ENCODE data around the gene GPR65.

Gene GPR65, protein sequence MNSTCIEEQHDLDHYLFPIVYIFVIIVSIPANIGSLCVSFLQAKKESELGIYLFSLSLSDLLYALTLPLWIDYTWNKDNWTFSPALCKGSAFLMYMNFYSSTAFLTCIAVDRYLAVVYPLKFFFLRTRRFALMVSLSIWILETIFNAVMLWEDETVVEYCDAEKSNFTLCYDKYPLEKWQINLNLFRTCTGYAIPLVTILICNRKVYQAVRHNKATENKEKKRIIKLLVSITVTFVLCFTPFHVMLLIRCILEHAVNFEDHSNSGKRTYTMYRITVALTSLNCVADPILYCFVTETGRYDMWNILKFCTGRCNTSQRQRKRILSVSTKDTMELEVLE

DNA sequence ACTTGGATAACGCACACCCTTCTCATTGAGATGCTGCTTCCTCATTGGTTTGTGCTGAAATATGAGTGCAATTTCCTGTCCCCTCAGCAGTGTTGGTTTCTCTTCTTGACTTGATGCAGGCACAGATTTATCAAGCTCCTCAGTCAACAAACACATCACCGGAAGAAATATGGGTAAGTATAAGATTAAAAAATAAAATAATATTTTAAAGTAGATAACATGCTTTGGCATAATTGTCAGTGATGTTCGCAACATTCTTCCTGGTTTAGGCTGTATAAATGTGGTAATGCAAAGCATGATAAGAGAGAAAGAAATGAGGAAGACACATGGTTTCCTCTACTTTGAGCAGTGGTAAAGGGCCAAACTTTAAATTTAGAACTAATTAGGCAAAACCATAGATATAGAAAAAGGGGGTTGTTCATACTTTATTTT, at the start of gene GPR65:
Gene GPR65, plus strand, starts transcription at position 86 of the 432 bp plus-strand sequence. CDS start 5,713 bp downstream, outside the sequence.
- Histone ChIP-seq H3K27ac (peak within 1 kb of the TSS; percentile 64), H3K9me3 (no peaks in the 10 kb centered on the region), H3K9ac (peak within 1 kb of the TSS; percentile 47; the same call in 1 of the 2 replicates), H4K20me1 (no peaks in the 10 kb centered on the region), H3K36me3 (no peaks in the 10 kb centered on the region), H3K4me2 (peak within 1 kb of the TSS; percentile 81), H3K4me3 (peak within 1 kb of the TSS; percentile 63), H3K4me1 (peaks cover 68% of the 10 kb centered on the region), H3K27me3 (no peaks in the 10 kb centered on the region)
- no peak for TF ChIP-seq Cebpa-rat (IDR thresholded peaks at IDR 0.05)

DNA sequence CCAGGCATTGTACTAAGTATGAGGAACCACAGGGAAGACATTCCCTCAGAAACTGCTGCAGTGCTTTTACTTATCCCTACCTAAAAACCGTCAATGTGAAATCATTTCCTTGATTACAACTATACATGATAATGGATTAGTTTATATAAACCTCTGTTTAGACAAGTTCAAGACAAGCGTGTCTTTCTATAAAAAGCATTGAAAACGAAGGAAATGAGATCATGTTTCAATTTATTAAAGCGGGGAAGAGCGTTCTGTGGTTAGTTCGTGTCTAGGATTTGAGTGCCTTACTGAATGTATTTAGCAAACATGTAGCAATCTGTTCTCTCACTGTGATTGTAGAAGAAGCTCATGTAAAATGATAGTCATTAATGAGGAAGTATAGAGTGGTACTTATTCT, 49.4 kb upstream of the GPR65 start:
- Histone ChIP-seq H3K27ac (peak overlapping the region; percentile 93), H3K27me3 (no peaks in the 10 kb centered on the region), H3K4me1 (peaks cover 64% of the 10 kb centered on the region), H3K9me3 (peaks cover 28% of the 10 kb centered on the region), H3K4me2 (peak overlapping the region; percentile 86), H3K9ac (peak overlapping the region; percentile 47; the same call in 1 of the 2 replicates), H3K4me3 (no peak overlapping the region; the same call in 1 of the 2 replicates), H4K20me1 (no peaks in the 10 kb centered on the region), H3K36me3 (peaks cover 14% of the 10 kb centered on the region)
- TF ChIP-seq Cebpa-rat (IDR thresholded peaks at IDR 0.05): no peak

DNA sequence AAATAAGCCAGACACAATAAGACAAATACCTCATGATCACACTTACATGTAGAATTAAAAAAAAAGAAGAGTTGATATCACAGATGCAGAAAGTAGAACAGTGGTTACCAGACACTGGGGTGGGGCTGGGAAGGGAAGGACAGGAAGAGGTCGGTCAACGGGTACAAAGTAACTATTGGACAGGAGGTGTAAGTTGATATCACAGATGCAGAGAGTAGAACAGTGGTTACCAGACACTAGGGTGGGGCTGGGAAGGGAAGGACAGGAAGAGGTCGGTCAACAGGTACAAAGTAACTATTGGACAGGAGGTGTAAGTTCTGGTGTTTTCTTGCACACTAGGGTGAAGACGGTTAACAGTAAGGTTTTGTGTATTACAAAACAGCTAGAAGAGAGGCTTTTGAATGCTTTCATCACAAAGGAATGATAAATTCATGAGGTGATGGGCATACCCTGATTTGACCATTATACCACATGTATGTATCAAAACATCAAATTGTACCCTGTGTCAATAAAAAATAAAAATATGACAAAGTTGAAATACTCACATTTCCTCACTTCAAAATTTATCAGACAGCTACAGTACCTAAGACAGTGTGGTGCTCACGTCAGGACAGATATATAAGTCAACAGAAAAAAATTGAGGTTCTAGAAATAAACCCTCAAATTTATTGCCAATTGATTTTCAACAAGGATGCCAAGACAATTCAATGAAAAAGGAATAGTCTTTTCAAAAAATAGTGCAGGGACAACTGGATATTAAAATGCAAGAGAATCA, 44.7 kb upstream of the GPR65 start:
- Histone ChIP-seq H3K9me3 (peaks cover 42% of the 10 kb centered on the region), H3K9ac (no peak overlapping the region), H3K4me1 (peaks cover 22% of the 10 kb centered on the region), H3K27ac (no peak overlapping the region), H4K20me1 (no peaks in the 10 kb centered on the region), H3K36me3 (peaks cover 36% of the 10 kb centered on the region), H3K4me3 (no peak overlapping the region), H3K27me3 (no peaks in the 10 kb centered on the region), H3K4me2 (no peak overlapping the region)
- no peak for TF ChIP-seq Cebpa-rat (IDR thresholded peaks at IDR 0.05)

DNA sequence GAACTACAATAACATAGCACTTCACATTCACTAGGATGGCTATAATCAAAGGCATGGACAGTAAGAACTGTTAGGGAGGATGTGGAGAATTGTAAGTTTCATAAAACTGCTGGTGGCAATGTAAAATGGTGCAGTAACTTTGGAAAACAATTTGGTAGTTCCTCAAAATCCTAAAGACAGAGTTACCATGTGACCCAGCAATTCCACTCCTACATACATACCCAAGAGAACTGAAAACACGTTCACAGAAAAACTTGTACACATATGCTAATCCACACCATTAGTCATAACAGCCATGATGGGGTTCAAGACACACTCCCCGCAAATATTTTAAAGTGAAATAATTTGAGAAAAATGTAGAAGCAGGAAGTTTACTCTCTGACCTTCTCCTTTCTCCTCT, 43.7 kb upstream of the GPR65 start:
- Histone ChIP-seq H3K4me1 (peaks cover 12% of the 10 kb centered on the region), H3K4me3 (no peak overlapping the region), H3K4me2 (no peak overlapping the region), H3K36me3 (peaks cover 36% of the 10 kb centered on the region), H3K9ac (no peak overlapping the region), H3K9me3 (peaks cover 42% of the 10 kb centered on the region), H4K20me1 (no peaks in the 10 kb centered on the region), H3K27ac (no peak overlapping the region), H3K27me3 (no peaks in the 10 kb centered on the region)
- no peak for TF ChIP-seq Cebpa-rat (IDR thresholded peaks at IDR 0.05)

DNA sequence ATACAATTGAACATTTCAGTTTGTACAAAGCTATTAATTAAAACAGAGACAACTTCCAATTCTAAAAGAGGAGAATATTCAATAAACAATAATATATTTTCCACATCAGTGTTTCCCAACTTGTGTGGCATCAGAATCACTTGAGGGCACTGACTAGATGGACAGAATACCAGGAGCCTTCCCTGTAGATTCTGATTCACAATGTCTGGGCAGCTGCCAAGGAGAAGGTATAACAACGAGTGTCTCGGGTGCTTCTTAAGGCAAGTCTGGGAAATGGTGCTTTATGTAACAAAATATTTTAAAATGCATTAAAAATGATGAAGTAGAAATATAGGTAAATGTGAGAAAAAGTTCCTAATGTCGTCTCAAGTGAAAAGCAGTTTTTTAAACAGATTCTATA, 38.1 kb upstream of the GPR65 start:
- Histone ChIP-seq H3K4me2 (no peak overlapping the region), H3K4me1 (no peaks in the 10 kb centered on the region), H3K9ac (no peak overlapping the region), H3K27ac (no peak overlapping the region), H3K36me3 (peaks cover 12% of the 10 kb centered on the region), H3K27me3 (no peaks in the 10 kb centered on the region), H3K9me3 (peaks cover 4% of the 10 kb centered on the region; the same call in 1 of the 2 replicates), H4K20me1 (no peaks in the 10 kb centered on the region), H3K4me3 (no peak overlapping the region)
- no peak for TF ChIP-seq Cebpa-rat (IDR thresholded peaks at IDR 0.05)

DNA sequence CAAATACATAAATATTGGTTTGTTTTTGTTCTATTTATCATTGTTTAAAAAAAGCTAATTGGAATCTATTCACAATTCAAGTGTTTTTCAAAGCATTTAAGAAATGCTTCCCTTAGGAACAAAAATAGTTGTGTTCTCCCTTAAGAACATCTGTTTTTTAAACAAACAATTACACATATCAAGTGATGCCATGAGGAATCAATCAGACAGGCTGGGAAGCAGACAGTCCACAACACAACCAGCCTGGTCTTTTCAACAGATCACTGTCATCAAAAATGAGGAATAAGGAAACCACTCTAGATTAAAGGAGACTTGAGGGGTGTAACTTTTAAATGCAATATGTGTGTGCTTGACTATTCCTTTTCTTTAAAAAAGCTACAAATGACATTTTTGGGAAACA, 37.4 kb upstream of the GPR65 start:
- H3K9ac ChIP-seq: no peak overlapping the region
- no peak for TF ChIP-seq Cebpa-rat (IDR thresholded peaks at IDR 0.05)
- H3K4me1 ChIP-seq: no peaks in the 10 kb centered on the region
- H3K27me3 ChIP-seq: no peaks in the 10 kb centered on the region
- H3K4me2 ChIP-seq: no peak overlapping the region
- no peak overlapping the region for H3K4me3 ChIP-seq
- H3K27ac ChIP-seq: no peak overlapping the region
- no peaks in the 10 kb centered on the region for H4K20me1 ChIP-seq
- H3K9me3 ChIP-seq: no peaks in the 10 kb centered on the region
- H3K36me3 ChIP-seq: peaks cover 5% of the 10 kb centered on the region

DNA sequence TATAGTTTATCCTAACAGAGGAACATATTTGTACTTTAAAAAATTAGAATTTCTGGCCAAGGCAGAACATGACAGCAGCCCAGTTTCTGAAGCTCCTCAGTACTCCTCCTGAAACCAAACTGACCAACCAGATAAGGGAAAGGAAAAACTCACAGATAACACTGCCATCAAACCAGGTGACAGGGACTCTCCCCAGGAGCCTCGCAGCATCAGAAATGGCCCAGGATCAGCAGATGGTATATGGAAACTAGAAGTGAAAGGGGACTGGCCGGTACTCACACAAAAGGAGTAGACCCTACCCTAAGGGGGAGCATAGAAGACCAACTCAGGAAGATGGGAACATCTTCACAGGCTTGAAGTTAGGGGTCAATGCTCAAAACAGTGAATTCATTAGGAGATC, 33.9 kb upstream of the GPR65 start:
- H3K36me3 ChIP-seq: no peaks in the 10 kb centered on the region; the same call in 1 of the 2 replicates
- H3K27me3 ChIP-seq: no peaks in the 10 kb centered on the region
- H3K4me2 ChIP-seq: no peak overlapping the region
- no peaks in the 10 kb centered on the region for H4K20me1 ChIP-seq
- no peak overlapping the region for H3K4me3 ChIP-seq
- H3K9me3 ChIP-seq: no peaks in the 10 kb centered on the region
- H3K9ac ChIP-seq: no peak overlapping the region
- no peak for TF ChIP-seq Cebpa-rat (IDR thresholded peaks at IDR 0.05)
- no peak overlapping the region for H3K27ac ChIP-seq
- no peaks in the 10 kb centered on the region for H3K4me1 ChIP-seq

DNA sequence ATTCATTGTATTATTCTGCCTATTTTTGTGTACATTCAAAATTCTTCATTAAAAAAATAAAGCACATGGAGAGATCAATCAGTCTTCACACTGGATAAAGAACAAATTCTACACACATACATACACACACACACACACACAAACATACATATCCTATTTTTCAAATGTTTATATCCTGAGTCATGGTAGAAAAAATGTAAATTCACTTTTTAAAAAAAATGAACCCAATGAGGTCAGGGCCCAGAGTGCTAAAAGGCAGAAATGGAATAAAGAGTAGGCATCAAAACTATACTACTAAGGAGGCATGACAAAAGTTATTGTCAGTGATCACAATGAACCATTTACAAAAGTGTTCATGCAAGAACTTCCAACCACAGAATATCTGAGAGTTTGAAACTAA, 29.3 kb upstream of the GPR65 start:
- Histone ChIP-seq H3K9ac (no peak overlapping the region), H3K4me2 (no peak overlapping the region), H3K27me3 (no peaks in the 10 kb centered on the region), H3K27ac (no peak overlapping the region), H3K4me3 (no peak overlapping the region), H3K4me1 (no peaks in the 10 kb centered on the region), H3K36me3 (peaks cover 5% of the 10 kb centered on the region), H3K9me3 (no peaks in the 10 kb centered on the region), H4K20me1 (no peaks in the 10 kb centered on the region)
- TF ChIP-seq Cebpa-rat (IDR thresholded peaks at IDR 0.05): no peak

DNA sequence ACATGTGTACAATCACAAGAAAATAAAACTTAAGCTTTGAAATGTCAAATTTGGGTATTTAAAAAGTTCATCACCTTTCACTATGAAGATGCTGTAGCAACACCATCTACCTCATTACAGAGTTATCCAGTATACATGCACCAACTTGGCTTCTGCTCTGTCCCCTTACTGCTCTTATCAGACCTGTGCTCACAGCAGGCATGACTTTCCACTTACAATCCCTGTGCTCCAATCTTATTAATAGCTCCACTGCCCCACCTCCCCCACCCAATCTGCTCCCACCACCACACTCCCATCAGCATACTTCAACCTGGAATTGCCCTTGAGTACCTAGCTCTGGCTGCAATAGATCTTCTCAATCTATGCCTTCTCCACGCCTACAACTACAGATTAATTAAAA, 25.2 kb upstream of the GPR65 start:
- H3K27ac ChIP-seq: no peak overlapping the region
- TF ChIP-seq Cebpa-rat (IDR thresholded peaks at IDR 0.05): no peak
- H3K27me3 ChIP-seq: no peaks in the 10 kb centered on the region
- no peak overlapping the region for H3K9ac ChIP-seq
- peaks cover 11% of the 10 kb centered on the region for H3K36me3 ChIP-seq
- no peaks in the 10 kb centered on the region for H3K9me3 ChIP-seq
- no peaks in the 10 kb centered on the region for H3K4me1 ChIP-seq
- no peak overlapping the region for H3K4me3 ChIP-seq
- no peak overlapping the region for H3K4me2 ChIP-seq
- H4K20me1 ChIP-seq: no peaks in the 10 kb centered on the region

All from BLaER1 (cell line).